PFSK-1 (cell line): Measurements from ENCODE around the gene NCAPD3.

ENCODE experiments used
- FOXP2 ChIP-seq: optimal IDR thresholded peaks from 2 replicates; pipeline ENCODE3; 2011; ENCODE audit warnings: borderline replicate concordance, control low read depth, inconsistent platforms; ENCODE audit not compliant: insufficient read depth; ENCODE audit errors: extremely low read length, extremely low read depth
- POLR2AphosphoS5 ChIP-seq: IDR thresholded peaks from 2 replicates; pipeline ENCODE4 v1.6.1; 2012; ENCODE audit warnings: low read depth, mild to moderate bottlenecking, control low read depth, low read length, moderate library complexity
- SIN3A ChIP-seq: IDR thresholded peaks from 2 replicates; pipeline ENCODE4 v1.6.1; 2012; ENCODE audit warnings: mild to moderate bottlenecking, low read length, moderate library complexity, borderline replicate concordance; ENCODE audit not compliant: insufficient read depth
- TAF1 ChIP-seq: IDR thresholded peaks from 2 replicates; pipeline ENCODE4 v1.6.1; 2012; ENCODE audit warnings: low read length, control low read depth, borderline replicate concordance; ENCODE audit not compliant: insufficient read depth
- TF ChIP-seq, protein P1 (sequence below), 2 experiments: IDR thresholded peaks; 2 replicates each; pipeline versions ENCODE4 v1.6.1 to v1.8.0; 2011 to 2012; ENCODE audit warnings: low read depth in 2 of 2, low read length in 2 of 2, control low read depth in 1 of 2, inconsistent platforms in 1 of 2, mild to moderate bottlenecking in 1 of 2, moderate library complexity in 1 of 2; ENCODE audit not compliant: insufficient read depth in 1 of 2

The NCAPD3 gene

DNA sequence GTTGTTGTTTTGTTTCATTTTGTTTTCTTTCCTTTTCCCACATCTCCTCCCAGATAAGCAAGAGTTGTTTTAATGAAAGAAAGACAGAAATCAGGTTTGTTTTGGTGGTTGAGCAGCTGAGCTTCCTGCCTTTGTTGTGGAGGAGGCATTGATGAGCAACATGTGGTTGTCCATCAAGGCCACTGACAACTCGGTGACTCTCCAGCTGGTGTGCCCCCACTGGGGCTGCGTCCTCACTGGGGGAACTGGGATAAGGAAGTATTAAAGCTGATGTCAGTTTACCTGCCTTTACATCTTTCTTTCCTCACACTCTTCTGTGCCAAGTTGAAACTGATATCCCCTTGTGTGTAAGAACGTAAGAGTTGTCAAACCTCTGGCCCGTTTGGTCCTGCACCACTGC lies 6.6 kb upstream of the NCAPD3 start:
- TF ChIP-seq, protein P1, sequence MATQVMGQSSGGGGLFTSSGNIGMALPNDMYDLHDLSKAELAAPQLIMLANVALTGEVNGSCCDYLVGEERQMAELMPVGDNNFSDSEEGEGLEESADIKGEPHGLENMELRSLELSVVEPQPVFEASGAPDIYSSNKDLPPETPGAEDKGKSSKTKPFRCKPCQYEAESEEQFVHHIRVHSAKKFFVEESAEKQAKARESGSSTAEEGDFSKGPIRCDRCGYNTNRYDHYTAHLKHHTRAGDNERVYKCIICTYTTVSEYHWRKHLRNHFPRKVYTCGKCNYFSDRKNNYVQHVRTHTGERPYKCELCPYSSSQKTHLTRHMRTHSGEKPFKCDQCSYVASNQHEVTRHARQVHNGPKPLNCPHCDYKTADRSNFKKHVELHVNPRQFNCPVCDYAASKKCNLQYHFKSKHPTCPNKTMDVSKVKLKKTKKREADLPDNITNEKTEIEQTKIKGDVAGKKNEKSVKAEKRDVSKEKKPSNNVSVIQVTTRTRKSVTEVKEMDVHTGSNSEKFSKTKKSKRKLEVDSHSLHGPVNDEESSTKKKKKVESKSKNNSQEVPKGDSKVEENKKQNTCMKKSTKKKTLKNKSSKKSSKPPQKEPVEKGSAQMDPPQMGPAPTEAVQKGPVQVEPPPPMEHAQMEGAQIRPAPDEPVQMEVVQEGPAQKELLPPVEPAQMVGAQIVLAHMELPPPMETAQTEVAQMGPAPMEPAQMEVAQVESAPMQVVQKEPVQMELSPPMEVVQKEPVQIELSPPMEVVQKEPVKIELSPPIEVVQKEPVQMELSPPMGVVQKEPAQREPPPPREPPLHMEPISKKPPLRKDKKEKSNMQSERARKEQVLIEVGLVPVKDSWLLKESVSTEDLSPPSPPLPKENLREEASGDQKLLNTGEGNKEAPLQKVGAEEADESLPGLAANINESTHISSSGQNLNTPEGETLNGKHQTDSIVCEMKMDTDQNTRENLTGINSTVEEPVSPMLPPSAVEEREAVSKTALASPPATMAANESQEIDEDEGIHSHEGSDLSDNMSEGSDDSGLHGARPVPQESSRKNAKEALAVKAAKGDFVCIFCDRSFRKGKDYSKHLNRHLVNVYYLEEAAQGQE (IDR thresholded peaks at IDR 0.05; ENCODE audit: insufficient read depth in 1 of 2, low read depth in 2 of 2, low read length in 2 of 2), result no peak
- TF ChIP-seq SIN3A, result peak; percentile 86; the same call in 1 of the 2 replicates
- TF ChIP-seq TAF1, result no peak
- TF ChIP-seq FOXP2, result peak; percentile 67
- TF ChIP-seq POLR2AphosphoS5, result no peak

DNA sequence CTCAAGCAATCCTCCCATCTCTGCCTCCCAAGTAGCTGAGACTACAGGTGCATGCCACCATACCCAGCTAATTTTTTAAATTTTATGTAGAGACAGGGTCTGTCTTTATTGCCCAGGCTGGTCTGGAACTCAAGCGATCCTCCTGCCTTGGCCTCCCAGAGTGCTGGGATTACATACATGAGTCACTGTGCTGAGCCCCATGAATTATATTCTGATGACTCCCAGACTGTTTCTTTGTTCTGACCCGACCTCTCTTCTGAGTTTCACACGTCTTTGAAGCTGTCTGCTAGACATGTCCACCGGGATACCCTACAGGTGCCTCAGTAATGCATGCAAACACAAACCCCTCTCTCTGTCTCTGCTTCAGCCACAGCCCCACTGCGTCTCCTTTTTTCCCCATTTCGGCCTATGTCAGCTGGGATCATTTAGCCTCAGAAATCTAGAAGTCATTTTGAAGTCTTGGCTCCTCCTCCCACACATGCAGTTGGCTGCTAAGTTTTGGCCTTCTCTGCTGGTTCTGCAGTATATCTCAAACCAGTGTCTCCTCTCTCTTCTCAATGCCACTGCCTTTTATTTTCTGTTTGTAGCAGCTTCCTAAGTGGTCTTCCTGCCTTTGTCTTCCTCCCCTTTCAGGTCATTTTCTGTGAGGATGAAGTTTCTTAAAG lies 5.5 kb upstream of the NCAPD3 start:
- no peak for TF ChIP-seq FOXP2
- TF ChIP-seq TAF1, result no peak
- TF ChIP-seq, protein P1 (IDR thresholded peaks at IDR 0.05; ENCODE audit: insufficient read depth in 1 of 2, low read depth in 2 of 2, low read length in 2 of 2), result no peak
- TF ChIP-seq POLR2AphosphoS5, result no peak
- TF ChIP-seq SIN3A, result no peak

DNA sequence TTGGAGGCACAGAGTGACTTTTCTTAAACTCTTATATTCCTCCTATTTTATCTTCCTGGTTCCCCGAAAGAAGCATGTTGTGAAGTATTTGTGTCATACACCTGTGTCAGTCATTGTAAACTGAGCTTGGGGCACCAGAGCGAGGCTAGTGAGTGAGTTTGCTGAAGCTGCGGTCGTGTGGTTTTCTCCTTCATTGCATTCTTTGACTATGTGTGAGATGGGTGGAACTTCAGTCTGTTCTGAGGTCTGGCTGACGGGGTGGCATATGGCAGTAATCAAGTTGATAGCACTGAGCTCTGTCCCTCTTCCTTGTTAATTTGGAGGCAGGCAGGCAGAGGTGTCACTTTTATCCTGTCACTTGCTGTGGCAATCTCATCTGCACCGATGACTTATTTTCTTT lies 4.9 kb upstream of the NCAPD3 start:
- TF ChIP-seq FOXP2 (no peak), POLR2AphosphoS5 (no peak), TAF1 (no peak), SIN3A (no peak)
- TF ChIP-seq, protein P1 (IDR thresholded peaks at IDR 0.05; ENCODE audit: insufficient read depth in 1 of 2, low read depth in 2 of 2, low read length in 2 of 2), result no peak

DNA sequence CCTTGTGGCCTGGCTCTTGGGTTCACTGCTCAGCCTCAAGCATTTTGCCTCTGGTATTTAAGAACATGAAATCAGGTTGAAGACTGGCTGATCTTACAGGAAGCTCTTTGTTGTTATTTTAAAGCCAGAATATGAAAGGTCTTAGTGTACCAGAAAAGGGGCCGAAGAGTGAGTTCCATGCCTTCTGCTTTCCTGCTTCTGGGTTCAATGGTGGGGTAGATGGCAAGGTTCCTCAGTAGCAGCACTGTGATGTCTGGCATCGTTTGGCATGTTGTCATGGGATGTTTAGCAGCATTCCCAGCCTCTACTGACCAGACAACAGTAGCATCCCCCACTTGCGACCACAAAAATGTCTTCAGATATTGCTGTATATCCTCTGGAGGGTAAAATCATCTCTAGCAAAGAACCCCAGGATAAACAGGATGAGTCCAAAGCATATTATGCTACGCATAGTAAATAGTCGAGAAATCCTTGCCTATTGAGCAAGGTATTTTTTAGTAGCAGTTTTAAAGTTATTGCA lies 3.1 kb upstream of the NCAPD3 start:
- no peak for TF ChIP-seq TAF1
- no peak for TF ChIP-seq POLR2AphosphoS5

DNA sequence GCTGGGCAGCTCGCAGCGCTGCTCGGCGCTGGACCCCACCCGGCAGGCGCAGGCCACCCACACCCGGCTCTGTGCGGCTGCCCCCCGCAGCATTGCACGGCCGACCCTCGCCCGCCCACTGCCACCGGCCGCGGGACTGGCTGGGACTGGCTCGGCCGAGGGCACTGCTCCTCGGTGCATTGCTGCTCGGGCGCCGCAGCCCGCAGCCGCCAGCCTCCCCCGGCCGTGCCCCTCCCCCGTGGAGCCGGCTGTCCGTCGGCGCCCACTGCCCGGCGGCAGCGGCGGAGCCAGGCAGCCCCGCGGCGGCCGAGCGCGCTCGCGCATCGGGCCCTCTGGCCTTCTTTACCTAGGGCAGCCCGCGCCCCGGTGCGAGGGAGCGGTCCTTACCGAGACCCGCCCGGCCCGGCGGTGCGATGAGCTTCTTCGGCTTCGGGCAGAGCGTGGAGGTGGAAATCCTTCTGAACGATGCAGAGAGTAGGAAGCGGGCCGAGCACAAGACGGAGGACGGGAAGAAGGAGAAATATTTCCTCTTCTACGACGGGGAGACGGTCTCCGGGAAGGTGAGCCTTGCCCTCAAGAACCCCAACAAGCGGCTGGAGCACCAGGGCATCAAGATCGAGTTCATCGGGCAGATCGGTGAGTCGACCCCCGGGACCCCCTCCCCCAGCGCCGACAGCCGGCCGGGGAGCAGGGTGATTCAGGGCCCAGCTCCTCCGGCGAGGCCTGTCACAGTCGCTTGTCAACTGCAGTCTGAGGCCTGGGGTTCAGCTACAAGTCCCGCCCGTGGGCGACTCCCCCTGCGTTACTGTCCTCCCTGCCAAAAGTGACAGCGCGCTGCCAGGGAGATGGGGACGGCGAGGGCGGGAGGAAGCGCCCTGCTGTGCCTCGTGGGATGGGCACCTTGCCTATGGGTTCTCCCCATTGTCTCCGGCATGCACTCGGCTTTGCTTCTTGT lies 1.2 kb upstream of the NCAPD3 start:
- TF ChIP-seq, protein P1 (IDR thresholded peaks at IDR 0.05; ENCODE audit: insufficient read depth in 1 of 2, low read depth in 2 of 2, low read length in 2 of 2), result no peak
- TF ChIP-seq SIN3A, result peak; percentile 57; the same call in 1 of the 2 replicates
